Fibroblast of skin of left quadriceps (primary cell): Measurements from ENCODE around the gene IMP3.
A peak's percentile ranks its signal among the peaks of the same experiment; 100 is the strongest.

ENCODE experiments used
- DNase-seq, 2 experiments: peaks; one replicate each; pipeline ENCODE4 v3.0.0-alpha.2; 2013; ENCODE audit warnings: low read depth in 2 of 2

Gene IMP3

GRCh38 chr15:75620841-75621391, 19.1 kb downstream of the IMP3 start:
- DNase-seq, result peak; percentile 81

GRCh38 chr15:75620058-75620820, 19.8 kb downstream of the IMP3 start:
- peak; percentile 74 to 75 for DNase-seq

GRCh38 chr15:75616766-75617165, 23.3 kb downstream of the IMP3 start:
- DNase-seq, result no peak

- DNase-seq, result no peak
Measured at GRCh38 chr15:75606711-75607699, 33.0 kb downstream of the IMP3 start.

GRCh38 chr15:75606026-75606425, 34.0 kb downstream of the IMP3 start:
- DNase-seq, result no peak

- DNase-seq, result no peak
Measured at GRCh38 chr15:75599401-75599800, 40.6 kb downstream of the IMP3 start.

GRCh38 chr15:75598361-75598760, 41.7 kb downstream of the IMP3 start:
- DNase-seq, result no peak

GRCh38 chr15:75597667-75598341, 42.2 kb downstream of the IMP3 start:
- DNase-seq, result no peak

- DNase-seq, result no peak
Measured at GRCh38 chr15:75596703-75597345, 43.2 kb downstream of the IMP3 start.

GRCh38 chr15:75594276-75594675, 45.7 kb downstream of the IMP3 start:
- DNase-seq, result no peak

- no peak for DNase-seq
Measured at GRCh38 chr15:75591655-75592364, 48.2 kb downstream of the IMP3 start.

- DNase-seq, result no peak
Measured at GRCh38 chr15:75590239-75590638, 49.8 kb downstream of the IMP3 start.
